HG03457 (cell line): Measurements from ENCODE around the gene FAM90A1.
"Not testable (repeated sequence)": the region's sequence is repeated elsewhere in the genome, so short reads cannot be mapped to it uniquely, and the experiment has no call there.

ENCODE experiments used
- ATAC-seq: cut with Tn5 transposase; IDR thresholded peaks from one replicate; pipeline ENCODE4 v1.9.1; 2021; ENCODE audit warnings: moderate number of reproducible peaks; ENCODE audit not compliant: unreplicated experiment

FAM90A1 gene

GRCh38 chr12:8172911-8173310, 54.5 kb downstream of the FAM90A1 start:
- ATAC-seq, result not testable (repeated sequence)
